IMR-90 (cell line): ENCODE measurements around the gene S100A1. TPM values are rescaled to one million over a fixed set of nuclear protein-coding genes. Genes with fewer than 3 reads are reported as not detected.
A peak's percentile ranks its signal among the peaks of the same experiment; 100 is the strongest.

Source experiments
- ATAC-seq: fragments of 200-7000 bp; cut with Tn5 transposase; 2 replicates; pipeline ENCODE4 v1.9.1; 2020; ENCODE audit warnings: low read depth, mild to moderate bottlenecking, moderate library complexity
- BruUV-seq: library from RNA; stranded (reverse); fragments of 400-500 nt; replicated peaks from 2 replicates; lab custom pipeline; 2021; lab: Mats Ljungman, UMichigan
- CTCF ChIA-PET: fragments of 300-600 bp; formaldehyde crosslinking; extraction: SDS; loops from one replicate; lab custom pipeline; 2021; ENCODE audit warnings: antibody characterized with exemption; lab: Yijun Ruan, JAX
- POLR2A ChIA-PET: fragments of 300-600 bp; sonication (Branson Sonifier 250); formaldehyde crosslinking; loops from one replicate; lab custom pipeline; 2022; ENCODE audit warnings: antibody characterized with exemption; ENCODE audit not compliant: unreplicated experiment; lab: Charles Lee
- DNase-seq: peaks from one replicate; pipeline ENCODE4 v3.0.0; 2013
- H2AFZ ChIP-seq: replicated peaks from 2 replicates; pipeline ENCODE3; 2013; ENCODE audit warnings: low read length, mild to moderate bottlenecking; ENCODE audit not compliant: poor library complexity
- H2AK5ac ChIP-seq: 2 replicates; pipeline ENCODE4 v1.6.1; 2013; ENCODE audit warnings: low read depth, low read length, inconsistent platforms
- H2AK9ac ChIP-seq: replicated peaks from 2 replicates; pipeline ENCODE3; 2013; ENCODE audit warnings: mild to moderate bottlenecking, low read depth, low read length, moderate library complexity; ENCODE audit not compliant: poor library complexity
- H2BK120ac ChIP-seq: 2 replicates; pipeline ENCODE4 v1.6.1; 2013; ENCODE audit warnings: low read depth, low read length, inconsistent platforms
- H2BK15ac ChIP-seq: 3 replicates; pipeline ENCODE4 v1.6.1; 2013; ENCODE audit warnings: low read depth, low read length, inconsistent platforms
- H2BK20ac ChIP-seq: 2 replicates; pipeline ENCODE4 v1.6.1; 2013; ENCODE audit warnings: low read depth, mild to moderate bottlenecking, inconsistent platforms, low read length, moderate library complexity
- H2BK5ac ChIP-seq: 2 replicates; pipeline ENCODE4 v1.6.1; 2013; ENCODE audit warnings: mild to moderate bottlenecking, low read depth, low read length, inconsistent platforms; ENCODE audit not compliant: poor library complexity, severe bottlenecking
- H3K14ac ChIP-seq: replicated peaks from 2 replicates; pipeline ENCODE4 v1.6.1; 2013; ENCODE audit warnings: low read depth, low read length, inconsistent platforms
- H3K18ac ChIP-seq: 2 replicates; pipeline ENCODE4 v1.6.1; 2013; ENCODE audit warnings: low read depth, low read length, control low read depth
- H3K23ac ChIP-seq: 2 replicates; pipeline ENCODE4 v1.6.1; 2013; ENCODE audit warnings: low read depth, low read length, inconsistent platforms
- H3K27ac ChIP-seq: 2 replicates; pipeline ENCODE4 v1.5.1; 2013; ENCODE audit warnings: mild to moderate bottlenecking, control low read depth, low read length; ENCODE audit not compliant: insufficient read depth
- H3K27me3 ChIP-seq: 2 replicates; pipeline ENCODE4 v1.6.1; 2013; ENCODE audit warnings: low read length; ENCODE audit not compliant: control insufficient read depth, insufficient read depth
- H3K36me3 ChIP-seq: 2 replicates; pipeline ENCODE4 v1.6.1; 2013; ENCODE audit warnings: low read length, mixed read lengths; ENCODE audit not compliant: control insufficient read depth, insufficient read depth
- H3K4ac ChIP-seq: 2 replicates; pipeline ENCODE4 v1.6.1; 2013; ENCODE audit warnings: low read depth, low read length, inconsistent platforms
- H3K4me1 ChIP-seq: 2 replicates; pipeline ENCODE4 v1.6.1; 2013; ENCODE audit warnings: low read length, mixed read lengths; ENCODE audit not compliant: control insufficient read depth, insufficient read depth
- H3K4me2 ChIP-seq: 2 replicates; pipeline ENCODE4 v1.6.1; 2013; ENCODE audit warnings: low read depth, mild to moderate bottlenecking, control low read depth, low read length, moderate library complexity
- H3K4me3 ChIP-seq: 2 replicates; pipeline ENCODE4 v1.5.1; 2013; ENCODE audit warnings: low read depth, mild to moderate bottlenecking, control low read depth, low read length, moderate library complexity; ENCODE audit not compliant: insufficient read depth
- H3K56ac ChIP-seq: 2 replicates; pipeline ENCODE4 v1.6.1; 2013; ENCODE audit warnings: low read length, inconsistent platforms; ENCODE audit not compliant: insufficient read depth; ENCODE audit errors: extremely low read depth
- H3K79me1 ChIP-seq, 2 experiments: 2 replicates each; pipeline ENCODE4 v1.6.1; 2013; ENCODE audit warnings: low read length in 2 of 2, inconsistent platforms in 1 of 2, low read depth in 1 of 2
- H3K9ac ChIP-seq: 2 replicates; pipeline ENCODE4 v1.6.1; 2013; ENCODE audit warnings: low read depth, low read length, control low read depth
- H3K9me1 ChIP-seq: 2 replicates; pipeline ENCODE4 v1.6.1; 2013; ENCODE audit warnings: low read length, inconsistent platforms; ENCODE audit not compliant: insufficient read depth
- H3K9me3 ChIP-seq: 2 replicates; pipeline ENCODE4 v1.6.1; 2013; ENCODE audit warnings: low read length; ENCODE audit not compliant: control insufficient read depth, insufficient read depth
- H4K20me1 ChIP-seq: 2 replicates; pipeline ENCODE4 v1.6.1; 2013; ENCODE audit warnings: low read length, inconsistent platforms; ENCODE audit not compliant: insufficient read depth
- H4K5ac ChIP-seq: 2 replicates; pipeline ENCODE4 v1.6.1; 2013; ENCODE audit warnings: mild to moderate bottlenecking, low read depth, low read length, control low read depth
- H4K8ac ChIP-seq, 2 experiments: 2 replicates each; pipeline ENCODE4 v1.6.1; 2013; ENCODE audit warnings: low read depth in 2 of 2, low read length in 2 of 2, control low read depth in 1 of 2, inconsistent platforms in 1 of 2
- H4K91ac ChIP-seq: 2 replicates; pipeline ENCODE4 v1.6.1; 2013; ENCODE audit warnings: low read depth, low read length, inconsistent platforms; ENCODE audit not compliant: insufficient read depth
- BHLHE40 ChIP-seq: fragments of 150-350 bp; IDR thresholded peaks from 2 replicates; pipeline ENCODE4 v1.6.1; 2016; ENCODE audit warnings: mild to moderate bottlenecking, low read depth, low read length
- ELK1 ChIP-seq: fragments of 150-350 bp; IDR thresholded peaks from 2 replicates; pipeline ENCODE4 v1.6.1; 2016; ENCODE audit warnings: low read depth, mild to moderate bottlenecking, low read length, moderate library complexity, borderline replicate concordance
- MXI1 ChIP-seq: IDR thresholded peaks from 2 replicates; pipeline ENCODE4 v1.6.1; 2012; ENCODE audit warnings: low read depth, mild to moderate bottlenecking, low read length, moderate library complexity, borderline replicate concordance
- NFE2L2 ChIP-seq: fragments of 150-350 bp; IDR thresholded peaks from 2 replicates; pipeline ENCODE4 v1.6.1; 2016; ENCODE audit warnings: low read depth, mild to moderate bottlenecking, low read length
- RCOR1 ChIP-seq: IDR thresholded peaks from 2 replicates; pipeline ENCODE4 v1.6.1; 2012; ENCODE audit warnings: mild to moderate bottlenecking, low read length, improper control_type of control experiment; ENCODE audit not compliant: insufficient replicate concordance
- RFX5 ChIP-seq: IDR thresholded peaks from 2 replicates; pipeline ENCODE4 v1.8.0; 2012; ENCODE audit warnings: low read depth, mild to moderate bottlenecking, low read length, moderate library complexity
- WGBS, 2 experiments: methylation state at CpG; one replicate each; pipeline versions ENCODE4 v1.1.5 to v1.1.7; 2013; ENCODE audit warnings: missing lambda C conversion rate in 2 of 2; ENCODE audit not compliant: insufficient read length in 1 of 2; ENCODE audit errors: extremely low coverage in 2 of 2; 5-methylcytosine and 5-hydroxymethylcytosine counted together
- dilution Hi-C: fragments of 300-500 bp; cut with HindIII; formaldehyde crosslinking; loops from one replicate; pipeline ENCODE4 v1.14.3; 2018; ENCODE audit warnings: low sequenced_read_pairs; ENCODE audit not compliant: unreplicated experiment
- in situ Hi-C: fragments of 300-500 bp; cut with MboI; formaldehyde crosslinking; loops from 3 replicates; pipeline ENCODE4 v1.14.3; 2019; ENCODE audit warnings: low sequenced_read_pairs, inconsistent platforms, mixed read lengths
- intact Hi-C: fragments of 100-400 bp; cut with micrococcal nuclease; formaldehyde crosslinking; loops from 2 replicates; pipeline ENCODE4 v1.10.0; 2022
- polyA plus RNA-seq, 3 experiments: library from polyadenylated mRNA; depleted of rRNA; stranded (reverse); fragments of >200 nt; gene quantifications; 2 replicates each; pipeline ENCODE4 v1.2.3, GENCODE V29; 2012; ENCODE audit warnings: low replicate concordance in 1 of 3
- total RNA-seq: library from RNA; depleted of rRNA; stranded (reverse); fragments of >200 nt; gene quantifications from 2 replicates; pipeline ENCODE4 v1.2.3, GENCODE V29; 2012

The S100A1 gene
- total and polyA plus RNA-seq, 2 of the 4 experiments (the other 2 are of a cell fraction), result 0.18 to 0.29 TPM

GRCh38 chr1:153611356-153611755, 16.9 kb upstream of the S100A1 start:
- Histone ChIP-seq H3K79me1 (peaks cover 15 to 63% of the 10 kb centered on the region in 2 experiments), H2AFZ (no peak overlapping the region), H2AK5ac (peak overlapping the region; percentile 92), H2BK15ac (no peak overlapping the region; the same call in 2 of the 3 replicates), H2BK120ac (peak overlapping the region; percentile 42; the same call in 1 of the 2 replicates), H4K8ac (peak overlapping the region; percentile 73 to 82; a peak in 2 of 4 replicates), H2AK9ac (peak overlapping the region; percentile 99), H3K4me1 (peaks cover 42% of the 10 kb centered on the region), H3K18ac (no peak overlapping the region), H2BK20ac (peak overlapping the region; percentile 21; the same call in 1 of the 2 replicates), H3K9me3 (no peaks in the 10 kb centered on the region), H3K4ac (peak overlapping the region; percentile 90), H3K27ac (peak overlapping the region; percentile 95; the same call in 1 of the 2 replicates), H3K56ac (peak overlapping the region; percentile 75; the same call in 1 of the 2 replicates), H3K36me3 (peaks cover 18% of the 10 kb centered on the region), H3K4me2 (peak overlapping the region; percentile 94), H3K9me1 (peaks cover 17% of the 10 kb centered on the region), H4K91ac (peak overlapping the region; percentile 88), H3K9ac (peak overlapping the region; percentile 99), H3K27me3 (no peaks in the 10 kb centered on the region), H4K20me1 (peaks cover 11% of the 10 kb centered on the region; the same call in 1 of the 2 replicates), H4K5ac (no peak overlapping the region), H2BK5ac (peak overlapping the region; percentile 90), H3K14ac (peak overlapping the region; percentile 93), H3K4me3 (peak overlapping the region; percentile 96), H3K23ac (peak overlapping the region; percentile 93)
- dilution Hi-C loops, result no loop called here
- ChIA-PET POLR2A (interaction anchor here (1.5 kb wide), 1 partner anchor 76 kb away, joined by 6 read pairs; no protein-coding TSS in a partner anchor), CTCF (interaction anchor here (0.7 to 1.2 kb wide), 2 partner anchors 16 to 39 kb away, joined by 4 read pairs; partner anchors contain the start of gene S100A13)
- TF ChIP-seq BHLHE40, result no peak
- no peak for TF ChIP-seq RCOR1
- no peak for TF ChIP-seq NFE2L2
- TF ChIP-seq RFX5, result no peak
- TF ChIP-seq ELK1, result no peak
- TF ChIP-seq MXI1, result no peak
- WGBS, 2 experiments, result no CpG with 5 or more reads among the region's 1 CpG
- ATAC-seq (no peak), DNase-seq (no peak)
- in situ Hi-C loops, result no loop called here
- intact Hi-C loops, result no loop called here
- no TSS peak for BruUV-seq
